HPDE6-E6E7 (cell line): ENCODE data around the gene MADCAM1.
A peak's percentile ranks its signal among the peaks of the same experiment; 100 is the strongest.

Experiments
- DNase-seq: peaks from one replicate; pipeline ENCODE4 v3.0.0; 2011; ENCODE audit warnings: missing footprints; ENCODE audit errors: extremely low spot score

The MADCAM1 gene

DNA sequence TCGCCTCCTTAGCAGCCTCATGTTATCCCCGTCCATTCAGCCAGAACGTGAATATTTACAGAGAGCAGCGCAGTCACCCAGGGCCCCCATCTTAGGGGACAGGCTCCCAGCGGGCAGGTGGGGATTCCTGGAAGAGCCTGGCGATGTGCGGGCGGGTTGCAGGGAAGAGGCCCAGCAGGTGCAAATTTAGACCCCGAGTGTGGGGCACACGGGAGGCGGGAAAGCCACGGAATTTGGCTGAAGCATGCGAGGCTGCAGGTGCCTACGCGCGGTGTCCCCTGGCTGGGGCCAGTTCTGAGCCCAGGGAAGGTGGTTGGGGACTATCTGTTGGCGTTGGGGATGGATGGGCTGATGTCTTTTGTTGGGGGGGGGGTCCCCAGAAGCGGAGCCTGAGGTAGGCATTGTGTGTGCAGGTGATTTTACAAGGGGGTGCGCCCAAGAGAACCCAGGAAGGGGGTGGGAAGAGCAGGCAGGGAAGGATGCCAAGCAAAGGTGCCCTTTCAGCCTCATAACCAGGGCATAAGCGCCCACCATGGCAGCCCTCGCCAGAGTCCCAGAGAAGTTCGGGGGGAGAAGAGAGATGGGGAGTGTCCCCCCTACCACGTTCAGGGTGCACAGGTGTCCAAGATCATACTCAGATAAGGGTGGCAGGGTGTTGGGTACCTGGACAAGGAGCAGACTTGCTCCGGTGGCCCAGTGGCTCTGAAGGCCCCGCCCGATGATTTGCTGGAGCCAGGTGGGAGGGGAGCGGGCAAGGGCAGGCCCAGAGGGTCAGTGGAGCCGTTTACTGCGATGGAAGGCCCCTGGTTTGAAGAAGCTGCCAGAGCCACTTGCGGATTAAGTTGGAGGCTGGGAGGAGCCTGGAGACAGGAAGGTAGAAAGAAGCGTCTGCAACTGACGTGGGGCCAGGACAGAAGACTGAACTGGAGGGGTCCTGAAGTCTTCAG is 12.2 kb downstream of the MADCAM1 start:
- no peak for DNase-seq

DNA sequence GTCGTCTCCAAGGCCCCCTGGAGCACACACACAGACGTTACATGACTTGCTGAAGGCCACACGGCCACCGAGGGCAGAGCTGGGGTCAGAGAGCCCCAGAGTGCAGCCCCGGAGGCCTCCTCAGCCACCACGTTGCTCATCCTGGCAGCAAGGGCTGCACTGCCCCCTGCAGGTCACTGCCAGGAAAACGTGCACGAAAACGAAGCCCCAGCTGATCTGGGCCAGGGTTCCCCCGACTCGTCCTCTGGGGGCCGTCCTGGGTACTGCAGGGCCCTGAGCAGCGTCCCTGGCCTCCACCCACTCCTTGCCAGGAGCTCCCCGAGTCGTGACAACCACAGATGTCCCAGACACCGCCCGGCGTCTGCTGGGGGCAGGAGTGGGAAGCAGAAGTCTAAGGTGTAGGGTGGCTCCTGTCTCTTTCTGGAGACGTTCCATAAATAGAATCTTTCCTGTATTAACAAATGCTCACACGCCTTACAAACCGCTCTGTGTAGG is 14.4 kb downstream of the MADCAM1 start:
- no peak for DNase-seq

DNA sequence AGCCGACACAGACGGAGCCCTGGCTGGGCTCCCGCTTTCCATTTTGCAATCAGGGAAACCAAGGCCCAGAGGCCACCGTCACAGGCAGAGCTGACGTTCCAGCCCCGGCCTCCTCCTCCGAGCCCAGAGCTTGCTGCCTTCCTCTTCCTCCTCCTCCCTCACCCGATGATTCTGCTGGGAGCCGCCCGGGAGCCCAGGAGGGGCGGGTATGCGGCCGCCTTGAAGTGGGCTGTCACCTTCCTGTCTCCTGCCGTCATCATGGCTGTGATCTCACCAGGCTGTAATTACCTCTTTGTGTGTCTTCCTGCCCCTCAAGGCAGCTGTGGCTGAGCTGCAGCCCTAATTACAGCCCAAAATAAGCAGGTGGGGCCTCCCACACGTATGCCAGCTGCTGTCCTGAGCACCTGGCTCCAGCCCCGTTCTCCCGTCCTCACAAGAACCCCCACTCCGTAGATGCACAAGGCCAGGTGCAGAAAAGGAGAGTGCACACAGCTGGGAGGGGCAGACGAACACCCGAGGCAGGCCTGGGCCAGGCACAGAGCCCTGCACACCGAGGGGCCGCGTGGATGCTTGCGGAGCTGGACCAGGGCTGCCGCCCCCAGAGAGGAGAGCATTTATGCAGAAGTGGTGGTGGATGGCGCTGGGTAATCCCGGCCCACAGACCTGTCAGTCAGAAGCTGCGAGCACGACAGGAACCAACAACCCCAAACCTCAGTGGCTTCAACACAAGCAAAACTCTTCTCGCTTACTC is 15.0 kb downstream of the MADCAM1 start:
- DNase-seq = no peak

DNA sequence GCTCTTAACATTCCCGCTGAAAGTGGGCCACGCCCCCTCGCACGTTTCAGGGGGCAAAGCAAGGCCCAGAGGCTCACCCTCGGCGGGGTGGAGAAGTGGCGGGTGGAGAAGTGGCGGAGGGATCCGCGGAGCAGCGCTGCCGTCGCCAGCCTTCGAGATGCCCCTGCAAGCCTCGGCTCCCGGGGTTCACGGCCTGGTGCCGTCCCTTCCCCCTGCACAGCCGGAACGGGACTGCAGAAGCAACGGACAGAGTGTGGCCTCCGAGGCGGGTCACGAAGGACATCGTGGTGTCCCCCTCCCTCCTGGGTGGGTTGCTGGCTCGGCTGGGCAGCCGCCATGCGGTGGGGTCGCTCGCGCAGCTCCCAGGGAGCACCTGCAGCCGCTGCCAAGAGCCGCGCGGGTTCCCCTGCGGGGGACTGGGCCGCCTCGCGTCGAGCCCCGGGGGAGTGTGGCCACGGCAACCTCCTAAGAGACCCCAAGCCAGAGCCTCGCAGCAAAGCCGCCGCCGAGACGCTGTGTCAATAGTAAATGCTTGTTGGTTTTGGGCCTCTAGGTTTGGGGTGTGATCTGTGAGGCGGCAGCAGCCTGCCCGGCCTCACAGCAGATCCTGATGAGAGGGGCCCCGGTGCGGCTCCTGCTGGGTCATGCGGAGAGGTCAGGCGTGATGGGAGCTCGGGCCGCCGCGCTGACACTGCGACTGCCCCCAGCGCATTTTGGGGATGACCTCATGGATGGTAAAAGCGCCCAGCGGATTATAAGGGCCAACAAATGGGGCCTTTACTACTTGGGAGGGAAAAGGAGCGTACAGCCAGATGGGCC is 16.5 kb downstream of the MADCAM1 start:
- no peak for DNase-seq

DNA sequence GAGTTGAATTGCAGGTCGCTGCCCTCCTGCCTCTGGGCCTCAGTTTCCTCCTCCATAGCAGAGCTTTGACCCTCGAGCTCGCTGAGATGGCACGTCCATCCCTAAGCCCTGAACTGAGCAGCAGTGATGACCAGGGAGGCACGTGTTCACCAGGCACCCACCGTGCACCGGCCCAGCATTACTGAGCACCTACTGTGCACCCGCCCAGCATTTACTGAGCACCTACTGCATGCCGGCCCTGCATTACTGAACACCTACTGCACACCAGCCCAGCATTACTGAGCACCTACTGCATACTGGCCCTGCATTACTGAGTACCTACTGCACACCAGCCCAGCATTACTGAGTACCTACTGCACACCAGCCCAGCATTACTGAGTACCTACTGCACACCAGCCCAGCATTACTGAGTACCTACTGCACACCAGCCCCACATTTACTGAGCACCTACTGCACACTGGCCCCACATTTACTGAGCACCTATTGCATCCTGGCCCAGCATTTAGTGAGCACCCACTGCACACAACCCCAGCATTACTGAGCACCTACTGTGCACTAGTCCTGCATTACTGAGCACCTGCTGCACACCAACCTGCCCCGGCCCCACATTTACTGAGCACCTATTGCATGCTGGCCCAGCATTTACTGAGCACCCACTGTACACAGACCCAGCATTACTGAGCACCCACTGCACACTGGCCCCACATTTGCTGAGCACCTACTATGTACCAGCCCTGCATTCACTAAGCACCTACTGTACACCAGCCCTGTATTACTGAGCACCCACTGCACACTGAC is 17.3 kb downstream of the MADCAM1 start:
- no peak for DNase-seq

DNA sequence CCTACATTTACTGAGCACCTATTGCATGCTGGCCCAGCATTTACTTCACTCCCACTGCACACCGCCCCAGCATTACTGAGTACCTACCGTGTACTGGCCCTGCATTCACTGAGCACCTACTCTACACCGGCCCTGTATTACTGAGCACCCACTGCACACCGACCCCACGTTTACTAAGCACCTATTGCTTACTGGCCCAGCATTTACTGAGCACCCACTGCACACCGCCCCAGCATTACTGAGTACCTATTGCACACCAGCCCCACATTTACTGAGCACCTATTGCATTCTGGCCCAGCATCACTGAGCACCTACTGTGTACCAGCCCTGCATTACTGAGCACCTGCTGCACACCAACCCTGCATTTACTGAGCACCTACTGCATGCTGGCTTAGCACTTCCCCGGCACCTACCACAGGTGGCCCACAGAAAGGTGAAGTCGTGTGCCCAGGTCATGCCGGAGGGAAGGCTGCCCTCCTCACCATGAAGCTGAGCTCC is 17.9 kb downstream of the MADCAM1 start:
- DNase-seq = no peak

DNA sequence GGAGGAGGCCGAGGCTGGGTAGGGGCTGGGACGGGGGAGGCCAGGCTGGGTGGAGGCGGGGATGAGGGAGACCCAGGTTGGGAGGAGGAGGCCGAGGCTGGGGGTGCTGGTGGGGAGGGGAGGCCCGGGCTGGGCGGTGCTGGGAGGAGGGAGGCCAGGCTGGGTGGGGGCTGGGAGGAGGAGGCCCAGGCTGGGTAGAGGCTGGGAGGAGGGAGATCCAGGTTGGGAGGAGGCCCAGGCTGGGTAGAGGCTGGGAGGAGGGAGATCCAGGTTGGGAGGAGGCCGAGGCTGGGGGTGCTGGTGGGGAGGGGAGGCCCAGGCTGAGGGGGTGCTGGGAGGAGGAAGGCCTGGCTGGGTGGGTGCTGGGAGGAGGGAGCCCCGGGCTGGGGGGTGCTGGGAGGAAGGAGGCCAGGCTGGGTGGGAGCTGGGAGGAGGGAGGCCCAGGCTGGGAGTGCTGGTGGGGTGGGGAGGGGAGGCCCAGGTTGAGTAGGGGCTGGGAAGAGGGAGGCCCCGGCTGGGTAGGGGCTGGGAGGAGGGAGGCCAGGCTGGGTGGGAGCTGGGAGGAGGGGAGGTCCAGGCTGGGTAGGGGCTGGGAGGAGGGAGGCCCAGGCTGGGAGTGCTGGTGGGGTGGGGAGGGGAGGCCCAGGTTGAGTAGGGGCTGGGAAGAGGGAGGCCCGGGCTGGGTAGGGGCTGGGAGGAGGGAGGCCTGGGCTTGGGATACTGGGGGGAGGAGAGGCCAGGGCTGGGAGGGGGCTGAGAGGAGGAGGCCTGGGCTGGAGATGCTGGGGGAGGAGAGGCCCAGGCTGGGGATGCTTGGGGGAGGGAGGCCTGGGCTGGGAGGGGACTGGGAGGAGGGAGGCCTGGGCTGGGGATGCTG is 21.7 kb downstream of the MADCAM1 start:
- DNase-seq = no peak

DNA sequence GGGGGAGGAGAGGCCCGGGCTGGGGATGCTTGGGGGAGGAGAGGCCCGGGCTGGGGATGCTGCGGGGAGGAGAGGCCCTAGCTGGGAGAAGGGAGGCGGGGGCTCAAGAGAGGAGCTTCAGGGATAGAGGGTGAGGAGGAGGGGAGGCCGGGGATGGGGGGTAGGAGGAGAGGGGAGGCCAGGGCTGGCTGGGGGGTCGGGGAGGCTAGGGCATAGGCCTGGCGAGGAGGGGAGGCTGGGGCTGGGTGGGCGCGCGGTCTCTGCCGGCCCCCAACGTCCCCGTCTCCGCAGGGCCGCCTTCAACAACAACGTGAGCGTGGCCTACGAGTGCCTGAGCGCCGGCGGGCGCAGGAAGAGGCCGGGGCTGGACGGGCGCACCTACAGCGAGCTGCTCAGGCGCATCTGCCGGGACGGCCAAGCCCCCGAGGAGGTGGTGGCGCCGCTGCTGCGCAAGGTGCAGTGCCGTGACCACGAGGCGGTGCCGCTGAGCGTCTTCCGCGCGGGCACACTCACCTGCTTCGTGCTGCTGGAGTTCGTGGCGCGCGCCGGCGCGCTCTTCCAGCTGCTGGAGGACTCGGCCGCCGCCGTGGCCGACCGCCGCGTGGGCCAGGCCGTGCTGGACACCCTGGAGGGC is 22.4 kb downstream of the MADCAM1 start:
- DNase-seq = no peak

DNA sequence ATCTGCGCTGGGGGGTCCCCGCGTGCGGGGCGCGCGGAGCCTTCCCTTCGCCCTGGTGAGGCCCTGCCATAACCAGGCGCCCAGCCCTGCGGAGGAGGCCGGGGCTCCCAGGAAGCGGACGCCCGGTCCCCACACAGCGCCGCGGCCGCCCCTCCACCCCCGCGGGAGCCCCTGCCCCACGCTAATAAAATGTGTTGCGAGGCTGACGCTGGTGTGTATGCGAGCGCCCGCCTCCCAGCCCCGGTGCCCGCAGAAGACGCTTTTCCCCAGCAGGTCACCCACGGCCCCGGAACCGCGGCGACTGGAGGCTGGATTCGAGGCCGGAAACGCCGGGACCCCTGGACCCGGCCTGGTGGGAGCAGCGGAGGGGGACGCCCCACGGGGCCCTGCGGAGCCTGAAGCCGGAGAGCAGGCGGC is 23.2 kb downstream of the MADCAM1 start:
- DNase-seq = no peak

DNA sequence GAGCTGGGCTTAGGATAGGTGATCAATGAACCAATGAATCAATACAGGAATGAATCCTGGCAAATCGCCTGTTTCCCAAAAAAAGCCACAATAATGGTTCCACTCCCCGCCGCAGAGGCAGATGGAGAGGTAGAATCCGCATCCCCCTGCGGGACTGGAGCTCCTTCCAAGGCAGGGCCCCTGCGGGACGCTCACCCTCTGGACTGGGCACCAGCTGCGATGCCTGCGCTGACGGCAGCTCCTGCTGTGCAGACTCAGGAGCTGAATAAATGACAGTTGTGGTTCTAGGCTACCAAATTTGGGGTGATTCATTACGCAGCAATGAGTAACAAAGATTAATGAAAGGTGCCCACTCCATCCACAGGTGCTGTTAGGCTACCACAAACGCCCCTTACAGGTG is 26.4 kb downstream of the MADCAM1 start:
- no peak for DNase-seq

DNA sequence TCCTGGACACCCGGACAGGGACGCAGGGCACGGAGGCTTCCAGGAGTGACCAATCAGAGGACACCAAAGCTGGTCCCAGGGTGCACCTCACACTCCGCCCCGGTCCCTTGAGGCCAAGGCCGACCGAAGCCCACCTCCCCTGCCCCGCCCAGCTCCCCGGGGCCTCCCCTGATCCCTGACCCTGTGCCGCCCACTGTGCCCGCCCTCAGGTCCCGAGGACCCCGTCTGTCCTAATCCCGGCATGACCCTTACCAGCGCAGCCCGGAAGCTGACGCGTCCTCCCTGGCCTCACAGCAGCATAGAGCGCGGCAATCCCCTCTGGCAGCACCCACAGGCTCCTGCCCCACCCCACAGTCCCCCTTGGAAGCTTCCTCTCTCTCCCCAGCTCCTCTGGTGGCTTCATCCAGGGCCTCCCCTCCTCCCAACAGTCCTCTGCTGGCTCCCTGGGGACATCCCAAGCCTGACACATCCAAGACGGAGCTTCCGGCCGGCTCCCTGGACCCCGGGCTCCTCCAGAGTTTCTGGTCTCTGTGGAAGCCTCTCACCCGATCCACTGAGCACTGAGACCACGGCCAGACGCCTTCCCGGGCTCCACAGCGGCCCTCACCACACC is 27.9 kb downstream of the MADCAM1 start:
- no peak for DNase-seq

DNA sequence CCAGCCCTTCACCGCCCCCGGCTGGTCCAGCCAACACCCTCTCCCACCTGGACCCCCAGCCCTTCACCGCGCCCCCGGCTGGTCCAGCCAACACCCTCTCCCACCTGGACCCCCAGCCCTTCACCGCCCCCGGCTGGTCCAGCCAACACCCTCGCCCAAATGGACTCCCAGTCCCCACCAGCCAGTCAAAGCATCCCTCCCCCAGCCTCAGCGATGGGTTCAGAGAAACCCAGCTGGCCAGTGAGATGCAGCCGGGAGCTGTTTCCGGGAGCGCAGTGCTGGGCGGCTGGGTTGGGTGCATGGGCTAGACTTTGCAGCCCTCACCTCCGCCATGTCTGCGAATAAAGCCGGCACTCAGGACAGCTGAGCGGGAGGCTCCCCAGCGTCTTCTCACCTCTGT is 28.7 kb downstream of the MADCAM1 start:
- no peak for DNase-seq

DNA sequence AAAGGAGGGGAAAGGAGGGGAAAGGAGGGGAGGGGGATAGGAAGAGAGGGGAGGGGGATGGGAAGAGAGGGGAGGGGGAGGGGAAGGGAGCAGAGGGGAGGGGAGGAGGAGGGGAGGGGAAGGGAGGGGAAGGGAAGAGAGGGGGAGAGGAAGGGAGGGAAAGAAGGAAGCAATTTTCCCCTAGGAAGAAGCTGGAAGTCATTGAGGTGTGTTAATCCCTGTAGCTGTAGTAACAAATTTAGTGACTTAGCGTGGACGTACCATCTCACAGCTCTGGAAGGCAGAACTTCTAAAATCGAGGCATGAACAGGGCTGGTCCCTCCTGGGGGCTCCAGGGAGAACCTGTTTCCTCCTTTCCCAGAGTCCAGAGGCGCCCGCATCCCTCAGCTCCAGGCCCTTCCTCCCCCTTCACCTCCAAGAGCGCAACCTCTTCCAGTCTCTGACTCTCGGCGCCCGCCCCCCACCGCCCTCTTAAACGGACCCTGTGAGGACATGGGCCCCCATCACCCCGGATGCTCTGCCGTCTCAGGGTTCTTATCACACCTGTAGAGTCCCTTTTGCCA is 29.7 kb downstream of the MADCAM1 start:
- DNase-seq = no peak

DNA sequence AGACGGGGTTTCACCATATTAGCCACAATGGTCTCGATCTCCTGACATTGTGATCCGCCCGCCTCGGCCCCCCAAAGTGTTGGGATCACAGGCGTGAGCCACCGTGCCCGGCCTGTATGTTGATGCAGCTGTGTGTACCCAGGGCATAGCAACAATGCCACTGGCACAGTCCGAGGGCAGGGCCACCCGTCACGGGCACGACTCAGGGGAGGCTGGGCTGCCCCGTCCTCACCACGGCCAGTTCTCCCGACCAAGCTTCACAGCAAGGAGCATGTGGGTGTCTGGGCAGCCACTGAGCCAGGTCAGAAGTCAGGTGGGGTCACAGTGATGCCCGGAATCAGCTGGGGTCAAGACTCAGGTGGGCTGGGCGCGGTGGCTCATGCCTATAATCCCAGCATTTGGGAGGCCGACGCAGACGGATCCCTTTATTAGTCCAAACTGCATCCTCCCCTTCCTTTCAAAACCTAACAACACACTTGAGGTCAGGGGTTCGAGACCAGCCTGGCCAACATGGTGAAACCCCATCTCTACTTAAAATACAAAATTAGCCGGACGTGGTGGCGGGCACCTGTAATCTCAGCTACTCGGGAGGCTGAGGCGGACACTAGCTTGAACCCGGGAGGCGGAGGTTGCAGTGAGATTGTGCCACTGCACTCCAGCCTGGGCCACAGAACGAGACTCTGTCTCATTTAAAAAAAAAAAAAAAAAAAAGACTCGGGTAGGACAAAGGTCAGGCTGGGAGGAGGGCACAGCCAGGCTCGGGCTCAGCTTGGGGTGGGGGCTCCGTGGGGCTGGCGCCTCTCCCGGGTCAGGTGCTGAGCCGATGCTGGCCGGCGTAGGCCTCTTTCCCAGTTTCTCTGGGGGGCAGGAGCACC is 34.1 kb downstream of the MADCAM1 start:
- no peak for DNase-seq

DNA sequence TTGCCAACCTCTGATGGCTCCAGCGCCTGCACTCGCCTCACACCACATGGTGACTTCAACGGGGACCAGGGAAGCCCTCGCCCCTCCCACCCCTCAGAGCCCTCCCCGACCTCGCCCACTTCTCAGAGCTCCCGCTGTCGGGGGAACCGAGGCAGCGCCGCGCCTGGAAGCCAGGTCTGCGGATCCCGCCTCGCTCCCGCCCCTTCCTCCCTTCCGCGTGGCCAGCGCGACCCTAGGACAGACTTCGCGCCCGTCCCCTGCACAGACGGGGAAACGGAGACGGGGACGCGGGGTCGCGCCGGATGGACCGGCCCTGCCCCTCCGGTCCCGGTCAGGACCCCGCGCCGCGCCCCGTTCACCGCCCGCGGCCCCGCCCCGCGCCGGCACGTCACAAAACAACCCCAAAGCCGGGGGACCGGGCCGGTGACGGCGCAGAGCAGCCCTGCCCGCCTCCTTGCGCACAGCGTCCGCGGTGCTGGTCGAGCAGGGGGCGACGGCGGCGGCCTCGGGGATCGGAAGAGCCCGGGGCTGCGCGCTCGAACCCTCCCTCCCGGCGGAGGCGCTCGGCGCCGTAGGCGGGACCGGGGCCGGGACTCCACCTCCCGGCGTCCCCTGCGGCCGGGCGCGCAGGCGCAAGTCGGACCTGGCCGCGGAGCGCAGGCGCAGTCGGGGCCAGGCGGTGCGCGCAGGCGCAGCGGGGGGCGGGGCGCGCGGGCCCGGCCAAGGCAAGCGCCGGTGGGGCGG is 34.9 kb downstream of the MADCAM1 start:
- DNase-seq = peak; percentile 90

DNA sequence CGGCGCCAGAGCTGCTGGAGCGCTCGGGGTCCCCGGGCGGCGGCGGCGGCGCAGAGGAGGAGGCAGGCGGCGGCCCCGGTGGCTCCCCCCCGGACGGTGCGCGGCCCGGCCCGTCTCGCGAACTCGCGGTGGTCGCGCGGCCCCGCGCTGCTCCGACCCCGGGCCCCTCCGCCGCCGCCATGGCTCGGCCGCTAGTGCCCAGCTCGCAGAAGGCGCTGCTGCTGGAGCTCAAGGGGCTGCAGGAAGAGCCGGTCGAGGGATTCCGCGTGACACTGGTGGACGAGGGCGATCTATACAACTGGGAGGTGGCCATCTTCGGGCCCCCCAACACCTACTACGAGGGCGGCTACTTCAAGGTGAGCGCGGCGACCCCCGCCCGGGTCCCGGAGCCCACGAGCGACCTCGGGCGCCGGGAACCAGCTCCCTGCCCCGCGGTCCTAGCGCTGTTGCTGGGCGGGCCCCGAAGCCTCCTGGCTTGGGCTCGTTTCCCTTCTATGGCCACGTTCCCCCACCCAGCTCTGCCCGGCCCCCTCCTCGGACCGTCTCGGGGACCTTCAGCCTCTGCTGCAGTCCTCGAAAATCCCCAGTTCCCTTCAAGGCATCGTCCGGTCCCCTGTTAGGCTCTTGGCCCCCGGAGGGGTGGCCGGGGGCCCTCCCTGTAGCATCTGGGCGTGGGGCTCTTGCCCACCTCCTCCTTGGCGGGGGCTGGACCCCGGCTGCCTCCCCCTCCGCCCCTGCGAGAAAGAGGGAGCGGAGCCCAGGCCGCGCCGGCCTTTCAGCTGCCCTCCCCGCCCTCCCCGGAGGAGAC is 35.7 kb downstream of the MADCAM1 start, which contains the start of gene CDC34:
Gene CDC34, plus strand, starts transcription at position 8 of the 808 bp plus-strand sequence. Its CDS starts 172 bp downstream, at position 180.
- no peak for DNase-seq
